Activated CD8-positive, alpha-beta T cell treated with anti-CD3 and anti-CD28 coated beads for 36 hours (primary cell): ENCODE results near the gene NGFR. TPM values are rescaled to one million over a fixed set of nuclear protein-coding genes. Genes with fewer than 3 reads are reported as not detected.

Source experiments
- ATAC-seq: fragments of 200-7000 bp; cut with Tn5 transposase; one replicate; pipeline ENCODE4 v1.10.0; 2021; ENCODE audit warnings: mild to moderate bottlenecking, moderate library complexity
- CTCF ChIA-PET: fragments of 350-600 bp; sonication (Branson Sonifier 250); formaldehyde crosslinking; loops from one replicate; lab custom pipeline; 2021; ENCODE audit warnings: antibody characterized with exemption; lab: Charles Lee
- POLR2A ChIA-PET: fragments of 350-600 bp; sonication (Branson Sonifier 250); formaldehyde crosslinking; loops from one replicate; lab custom pipeline; 2021; ENCODE audit warnings: antibody characterized with exemption; lab: Charles Lee
- DNase-seq: peaks from one replicate; pipeline ENCODE4 v3.0.0-alpha.2; 2020
- H3K27ac Mint-ChIP-seq: one replicate; pipeline ENCODE4 v1.8.0; 2021; ENCODE audit warnings: mild to moderate bottlenecking, mixed read lengths
- H3K27me3 Mint-ChIP-seq: one replicate; pipeline ENCODE4 v1.8.0; 2021; ENCODE audit warnings: mixed read lengths
- H3K36me3 Mint-ChIP-seq: one replicate; pipeline ENCODE4 v1.8.0; 2021; ENCODE audit warnings: low read depth, mixed read lengths
- H3K4me1 Mint-ChIP-seq: one replicate; pipeline ENCODE4 v1.8.0; 2021; ENCODE audit warnings: low read depth, mixed read lengths
- H3K4me3 Mint-ChIP-seq: one replicate; pipeline ENCODE4 v1.8.0; 2021; ENCODE audit warnings: mild to moderate bottlenecking, moderate library complexity, mixed read lengths
- H3K9me3 Mint-ChIP-seq: one replicate; pipeline ENCODE4 v1.8.0; 2021; ENCODE audit warnings: mixed read lengths
- CTCF ChIP-seq: fragments of 200-600 bp; IDR thresholded peaks from one replicate; pipeline ENCODE4 v1.8.0; 2022; ENCODE audit warnings: antibody characterized with exemption, mild to moderate bottlenecking
- intact Hi-C: fragments of 100-400 bp; cut with micrococcal nuclease; formaldehyde crosslinking; loops from one replicate; pipeline ENCODE4 v1.10.0; 2022
- total RNA-seq, 2 experiments: library from RNA; stranded (reverse); gene quantifications; one replicate each; pipeline ENCODE4 v1.2.3, GENCODE V29; 2021

NGFR gene
- total RNA-seq, 2 experiments from 2014 or later, result 0.09 TPM; not detected in 1

DNA sequence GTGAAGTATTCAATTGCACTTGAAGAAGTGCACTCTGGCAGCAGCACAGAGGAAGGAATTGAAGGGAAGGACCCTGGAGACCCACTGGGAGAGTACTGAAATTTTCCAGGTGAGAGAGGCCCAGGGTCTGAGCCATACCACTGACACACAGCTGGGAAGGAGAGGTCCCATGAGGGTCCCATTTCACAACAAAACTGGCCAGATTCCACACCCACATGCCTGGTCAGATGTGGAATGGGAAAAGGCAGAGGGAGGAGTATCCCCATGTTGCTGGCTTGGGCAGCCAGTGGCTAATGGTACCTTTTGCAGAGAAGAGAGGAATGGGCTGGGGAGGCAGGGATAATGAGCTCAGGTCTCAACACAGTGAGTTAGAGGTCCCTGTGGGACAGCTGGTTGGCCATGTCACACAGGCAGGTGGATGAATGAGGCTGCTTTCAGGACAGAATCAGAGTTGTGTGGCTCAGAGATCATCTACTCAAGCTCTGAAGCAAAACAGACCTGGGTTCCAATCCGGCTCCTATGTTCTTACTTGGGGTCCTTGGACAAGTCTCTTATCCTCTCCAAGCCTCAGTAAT, 26.2 kb upstream of the NGFR start:
- POLR2A ChIA-PET, result no interaction called here
- CTCF ChIA-PET, result interaction anchor here (2.2 to 2.5 kb wide), 2 partner anchors 27 to 87 kb away, joined by 8 to 9 read pairs; partner anchors contain the start of gene NGFR
- DNase-seq, result no peak

GRCh38 chr17:49469831-49470810, 25.0 kb upstream of the NGFR start:
- H3K4me1 Mint-ChIP-seq, result no peaks in the 10 kb centered on the region
- CTCF ChIA-PET, result interaction anchor here (2.2 to 2.5 kb wide), 2 partner anchors 26 to 86 kb away, joined by 8 to 9 read pairs; partner anchors contain the start of gene NGFR
- peaks cover 58% of the 10 kb centered on the region for H3K27me3 Mint-ChIP-seq
- no peak overlapping the region for H3K4me3 Mint-ChIP-seq
- peaks cover 1% of the 10 kb centered on the region for H3K36me3 Mint-ChIP-seq
- ATAC-seq, result peak; percentile 34
- POLR2A ChIA-PET, result interaction anchor here (0.5 kb wide), 1 partner anchor 417 kb away, joined by 4 read pairs; no protein-coding TSS in a partner anchor
- H3K27ac Mint-ChIP-seq, result no peak overlapping the region
- DNase-seq, result peak; percentile 17
- TF ChIP-seq CTCF, result no peak
- peaks cover 8% of the 10 kb centered on the region for H3K9me3 Mint-ChIP-seq
- intact Hi-C loops, result no loop called here

More for the DNA sequence above, 26.2 kb upstream of the NGFR start:
- H3K4me3 Mint-ChIP-seq, result no peak overlapping the region
- no peak for ATAC-seq
- no peak overlapping the region for H3K27ac Mint-ChIP-seq
- no peak for TF ChIP-seq CTCF
- intact Hi-C loops, result no loop called here
- H3K36me3 Mint-ChIP-seq, result no peaks in the 10 kb centered on the region
- no peaks in the 10 kb centered on the region for H3K4me1 Mint-ChIP-seq
- peaks cover 3% of the 10 kb centered on the region for H3K9me3 Mint-ChIP-seq
- H3K27me3 Mint-ChIP-seq, result peaks cover 52% of the 10 kb centered on the region

- peaks cover 10% of the 10 kb centered on the region for H3K9me3 Mint-ChIP-seq
- POLR2A ChIA-PET, result no interaction called here
- intact Hi-C loops, result no loop called here
- H3K27ac Mint-ChIP-seq, result no peak overlapping the region
- CTCF ChIA-PET, result interaction anchor here (1.0 to 1.3 kb wide), 2 partner anchors 25 to 103 kb away, joined by 3 read pairs; no protein-coding TSS in a partner anchor
- no peak for TF ChIP-seq CTCF
- H3K27me3 Mint-ChIP-seq, result peaks cover 61% of the 10 kb centered on the region
- peaks cover 1% of the 10 kb centered on the region for H3K36me3 Mint-ChIP-seq
- no peaks in the 10 kb centered on the region for H3K4me1 Mint-ChIP-seq
- ATAC-seq (no peak), DNase-seq (no peak)
- no peak overlapping the region for H3K4me3 Mint-ChIP-seq
Observed at GRCh38 chr17:49471089-49471683, 23.9 kb upstream of the NGFR start.

DNA sequence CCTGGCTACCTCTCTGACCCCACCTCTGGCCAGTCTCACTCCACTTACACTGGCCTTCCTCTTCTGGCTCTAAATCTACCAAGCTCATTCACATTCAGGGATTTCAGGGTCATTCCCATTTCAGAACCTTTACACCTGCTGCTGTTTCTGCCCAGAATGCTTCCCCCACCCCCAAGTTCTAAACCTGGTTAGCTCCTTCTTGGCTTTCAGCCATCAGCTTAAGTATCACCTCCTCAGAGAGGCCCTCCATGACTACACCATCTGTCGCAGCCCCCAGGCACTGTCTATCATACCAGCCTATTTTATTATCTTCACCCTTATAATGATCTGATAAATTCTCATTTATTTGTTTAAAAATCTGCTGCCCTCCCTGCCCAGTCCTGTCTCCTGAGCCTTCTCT, 23.3 kb upstream of the NGFR start:
- DNase-seq, result no peak
- no peaks in the 10 kb centered on the region for H3K4me1 Mint-ChIP-seq
- CTCF ChIA-PET, result interaction anchor here (1.0 to 1.3 kb wide), 2 partner anchors 25 to 104 kb away, joined by 3 read pairs; no protein-coding TSS in a partner anchor
- POLR2A ChIA-PET, result no interaction called here
- H3K36me3 Mint-ChIP-seq, result peaks cover 1% of the 10 kb centered on the region
- H3K27ac Mint-ChIP-seq, result no peak overlapping the region
- intact Hi-C loops, result no loop called here
- H3K27me3 Mint-ChIP-seq, result peaks cover 62% of the 10 kb centered on the region
- H3K4me3 Mint-ChIP-seq, result no peak overlapping the region
- ATAC-seq, result no peak
- no peak for TF ChIP-seq CTCF
- peaks cover 10% of the 10 kb centered on the region for H3K9me3 Mint-ChIP-seq
